Fibroblast of lung (primary cell): ENCODE data around the gene SLC24A3.

Experiments used
- CTCF ChIP-seq, 2 donors: IDR thresholded peaks in 1 of 2; conservative IDR thresholded peaks in 1 of 2; 1 replicate in 1 of 2; 2 replicates in 1 of 2; pipeline ENCODE4 v1.5.1; 2011 to 2012; ENCODE audit warnings: low read length in 2 of 2, control low read depth in 1 of 2, inconsistent platforms in 1 of 2, low read depth in 1 of 2, mild to moderate bottlenecking in 1 of 2
- EZH2 ChIP-seq: IDR thresholded peaks from 2 replicates; pipeline ENCODE4 v1.5.1; 2012; ENCODE audit warnings: low read length, control low read depth, mild to moderate bottlenecking; ENCODE audit errors: missing control alignments

GRCh38 chr20:19660808-19661378, 448.5 kb downstream of the SLC24A3 start:
- TF ChIP-seq CTCF (conservative IDR thresholded peaks at IDR 0.05 in 1 of 2, IDR thresholded peaks at IDR 0.05 in 1 of 2; ENCODE audit: low read depth in 1 of 2, low read length in 2 of 2) = no peak
- no peak for TF ChIP-seq EZH2
